Erythroblast (primary cell): Measurements from ENCODE around the gene SUSD3.

Experiments used
- GATA1 ChIP-seq: IDR thresholded peaks from 2 replicates; pipeline ENCODE4 v1.6.1; 2011; ENCODE audit warnings: low read depth, mild to moderate bottlenecking, control low read depth, low read length, moderate library complexity
- POLR2A ChIP-seq: IDR thresholded peaks from 2 replicates; pipeline ENCODE4 v1.6.1; 2011; ENCODE audit warnings: mild to moderate bottlenecking, low read length

GRCh38 chr9:93085676-93086075, 27.2 kb downstream of the SUSD3 start:
- TF ChIP-seq POLR2A (no peak), GATA1 (no peak)
